RWPE2 (cell line): ENCODE results near the gene PRDM16.

Experiments
- ATAC-seq: fragments of 200-7000 bp; cut with Tn5 transposase; 3 replicates; pipeline ENCODE4 v1.9.1; 2021; ENCODE audit warnings: low read depth
- DNase-seq: peaks from one replicate; pipeline ENCODE4 v3.0.0-alpha.2; 2020; ENCODE audit warnings: low spot score
- H3K27ac ChIP-seq: fragments of 450-650 bp; 2 replicates; pipeline ENCODE4 v1.5.1; 2017; ENCODE audit warnings: mild to moderate bottlenecking; ENCODE audit not compliant: poor library complexity, severe bottlenecking
- H3K27me3 ChIP-seq: fragments of 250-450 bp; sonication (Bioruptor Pico); 2 replicates; pipeline ENCODE4 v1.5.1; 2021; ENCODE audit warnings: mild to moderate bottlenecking, moderate library complexity; ENCODE audit not compliant: insufficient read depth, poor library complexity, severe bottlenecking
- H3K36me3 ChIP-seq: fragments of 250-450 bp; sonication (Bioruptor Pico); 2 replicates; pipeline ENCODE4 v1.5.1; 2020; ENCODE audit warnings: low read depth, mild to moderate bottlenecking, moderate library complexity
- H3K4me1 ChIP-seq: fragments of 250-450 bp; sonication (Bioruptor Pico); 2 replicates; pipeline ENCODE4 v1.5.1; 2021; ENCODE audit warnings: mild to moderate bottlenecking, moderate library complexity; ENCODE audit not compliant: insufficient read depth, poor library complexity, severe bottlenecking
- H3K4me3 ChIP-seq: fragments of 250-450 bp; sonication (Bioruptor Pico); 2 replicates; pipeline ENCODE4 v1.5.1; 2021; ENCODE audit warnings: mild to moderate bottlenecking, moderate library complexity; ENCODE audit not compliant: severe bottlenecking
- H3K9me3 ChIP-seq: fragments of 250-450 bp; sonication (Bioruptor Pico); 2 replicates; pipeline ENCODE4 v1.5.1; 2021; ENCODE audit warnings: mild to moderate bottlenecking, moderate library complexity; ENCODE audit not compliant: severe bottlenecking
- TF ChIP-seq, protein P1 (sequence below): fragments of 450-650 bp; IDR thresholded peaks from one replicate; pipeline ENCODE4 v1.5.1; 2017; ENCODE audit warnings: mild to moderate bottlenecking, moderate library complexity; ENCODE audit not compliant: poor library complexity, severe bottlenecking

Gene PRDM16

DNA sequence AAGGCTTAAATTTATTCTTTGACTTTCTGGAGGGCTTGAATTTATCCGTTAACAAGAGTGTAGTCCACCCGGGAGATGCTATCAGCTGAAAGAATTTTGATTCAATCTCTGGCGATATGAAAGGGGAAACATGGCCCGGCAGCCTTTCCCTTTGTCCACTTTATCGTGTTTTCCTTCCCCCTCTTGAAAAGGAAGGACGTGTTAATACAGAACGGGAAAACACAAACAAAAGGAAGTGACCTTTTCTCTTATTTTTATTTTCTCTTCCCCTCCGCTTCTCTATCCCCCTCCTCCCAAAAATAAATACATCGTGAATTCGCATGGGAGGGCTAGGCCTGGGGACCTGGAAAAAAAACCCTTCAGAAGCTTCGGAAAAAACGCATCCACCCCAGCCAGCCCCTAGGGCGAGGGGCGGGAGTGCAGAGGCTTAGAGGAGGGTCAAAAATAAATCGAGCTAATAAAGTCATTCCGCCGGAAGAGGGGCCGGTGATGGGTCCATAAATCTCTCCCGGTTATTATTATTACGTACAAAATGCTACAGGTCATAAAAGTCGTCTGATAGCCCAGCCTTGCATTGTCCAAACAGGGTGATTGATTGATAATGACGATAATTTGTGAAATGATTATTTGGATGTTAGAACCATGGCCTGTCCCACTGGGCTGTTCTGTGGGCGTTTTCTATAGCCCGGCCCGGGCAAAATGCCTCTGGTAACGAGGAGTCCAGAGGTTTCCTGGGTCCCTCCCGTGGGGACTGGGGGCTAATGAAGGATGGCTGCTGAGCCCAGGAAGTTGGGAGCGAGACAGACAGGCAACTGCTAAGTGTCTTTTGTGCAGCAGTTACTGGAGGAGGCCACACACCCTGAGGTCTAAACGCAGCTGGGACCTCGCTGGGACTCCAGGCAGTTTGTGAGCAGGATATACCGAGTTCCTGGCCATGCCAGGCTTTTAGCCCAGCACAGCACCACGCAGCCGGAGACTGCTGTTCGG is 179.4 kb downstream of the PRDM16 start:
- Histone ChIP-seq H3K27me3 (peaks cover 49% of the 10 kb centered on the region), H3K4me1 (no peaks in the 10 kb centered on the region), H3K9me3 (no peaks in the 10 kb centered on the region), H3K27ac (no peak overlapping the region), H3K36me3 (no peaks in the 10 kb centered on the region), H3K4me3 (no peak overlapping the region)
- no peak for ATAC-seq
- TF ChIP-seq, protein P1, sequence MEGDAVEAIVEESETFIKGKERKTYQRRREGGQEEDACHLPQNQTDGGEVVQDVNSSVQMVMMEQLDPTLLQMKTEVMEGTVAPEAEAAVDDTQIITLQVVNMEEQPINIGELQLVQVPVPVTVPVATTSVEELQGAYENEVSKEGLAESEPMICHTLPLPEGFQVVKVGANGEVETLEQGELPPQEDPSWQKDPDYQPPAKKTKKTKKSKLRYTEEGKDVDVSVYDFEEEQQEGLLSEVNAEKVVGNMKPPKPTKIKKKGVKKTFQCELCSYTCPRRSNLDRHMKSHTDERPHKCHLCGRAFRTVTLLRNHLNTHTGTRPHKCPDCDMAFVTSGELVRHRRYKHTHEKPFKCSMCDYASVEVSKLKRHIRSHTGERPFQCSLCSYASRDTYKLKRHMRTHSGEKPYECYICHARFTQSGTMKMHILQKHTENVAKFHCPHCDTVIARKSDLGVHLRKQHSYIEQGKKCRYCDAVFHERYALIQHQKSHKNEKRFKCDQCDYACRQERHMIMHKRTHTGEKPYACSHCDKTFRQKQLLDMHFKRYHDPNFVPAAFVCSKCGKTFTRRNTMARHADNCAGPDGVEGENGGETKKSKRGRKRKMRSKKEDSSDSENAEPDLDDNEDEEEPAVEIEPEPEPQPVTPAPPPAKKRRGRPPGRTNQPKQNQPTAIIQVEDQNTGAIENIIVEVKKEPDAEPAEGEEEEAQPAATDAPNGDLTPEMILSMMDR = no peak
- no peak for DNase-seq

DNA sequence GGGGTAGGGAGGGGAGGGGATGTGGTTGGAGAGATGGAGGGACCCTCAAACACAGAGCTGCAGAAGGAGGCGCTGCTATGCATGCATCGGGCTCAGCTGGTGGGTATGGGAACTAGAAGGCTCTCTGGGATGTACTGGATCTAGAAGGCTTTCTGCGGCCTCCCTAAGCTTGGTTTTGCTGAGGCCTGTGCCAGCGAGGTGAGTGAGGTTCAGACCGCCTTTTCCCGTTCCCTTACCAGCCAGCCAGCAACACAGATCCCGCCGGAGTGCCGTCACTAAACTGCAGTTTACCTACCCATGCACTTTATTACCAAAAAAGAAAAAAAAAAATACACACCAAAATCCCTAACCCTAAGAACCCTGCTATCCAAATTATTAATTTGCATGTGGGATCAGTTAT is 180.2 kb downstream of the PRDM16 start:
- no peak overlapping the region for H3K4me3 ChIP-seq
- H3K4me1 ChIP-seq = no peaks in the 10 kb centered on the region
- H3K27ac ChIP-seq = no peak overlapping the region
- H3K9me3 ChIP-seq = no peaks in the 10 kb centered on the region
- no peak for DNase-seq
- peaks cover 49% of the 10 kb centered on the region for H3K27me3 ChIP-seq
- ATAC-seq = no peak
- TF ChIP-seq, protein P1 = no peak
- H3K36me3 ChIP-seq = no peaks in the 10 kb centered on the region

DNA sequence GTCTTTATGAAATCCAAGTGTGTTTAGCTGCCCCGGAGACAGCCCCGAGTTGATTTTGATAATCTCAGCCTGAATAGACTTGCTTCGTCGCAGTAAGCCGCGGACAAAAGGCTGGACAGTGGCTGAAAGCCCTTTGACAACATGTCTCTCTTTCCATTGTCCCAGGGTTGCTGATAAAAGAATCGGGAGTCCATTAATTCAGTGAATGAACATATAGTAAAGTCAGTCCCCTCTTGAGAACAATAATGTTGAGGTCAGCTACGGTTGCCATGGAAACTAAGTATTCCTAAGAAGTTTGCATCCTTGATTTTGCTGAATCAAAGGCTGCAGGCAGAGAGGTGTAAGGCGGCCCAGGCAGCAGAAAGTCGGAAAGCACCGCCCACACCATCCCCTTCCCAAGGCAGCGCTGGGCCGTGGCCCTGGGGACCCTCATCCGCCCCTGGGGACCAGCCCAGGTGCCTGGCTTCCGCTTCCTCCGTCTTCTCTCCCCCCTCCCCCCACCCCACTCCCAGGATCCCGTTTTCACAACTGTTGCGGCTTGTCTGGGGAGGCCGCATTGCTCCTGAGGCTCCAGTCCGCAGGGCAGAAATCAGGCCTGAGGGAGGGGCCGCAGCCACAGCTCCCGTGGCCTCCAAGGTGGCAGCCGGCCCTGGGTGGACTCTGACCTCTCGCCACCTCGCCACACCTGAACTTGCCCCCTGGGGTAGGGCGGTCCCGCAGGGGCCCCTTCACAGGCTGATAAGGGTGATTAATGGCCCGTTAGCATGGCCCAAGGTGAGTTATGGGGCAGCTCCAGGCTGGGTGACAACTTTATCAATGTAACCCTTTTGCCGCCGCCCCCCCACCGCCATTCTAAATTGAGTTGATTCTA is 180.9 kb downstream of the PRDM16 start:
- no peak for ATAC-seq
- Histone ChIP-seq H3K27me3 (peaks cover 49% of the 10 kb centered on the region), H3K36me3 (no peaks in the 10 kb centered on the region), H3K27ac (no peak overlapping the region), H3K4me1 (no peaks in the 10 kb centered on the region), H3K9me3 (no peaks in the 10 kb centered on the region), H3K4me3 (no peak overlapping the region)
- DNase-seq = no peak
- TF ChIP-seq, protein P1 = no peak

DNA sequence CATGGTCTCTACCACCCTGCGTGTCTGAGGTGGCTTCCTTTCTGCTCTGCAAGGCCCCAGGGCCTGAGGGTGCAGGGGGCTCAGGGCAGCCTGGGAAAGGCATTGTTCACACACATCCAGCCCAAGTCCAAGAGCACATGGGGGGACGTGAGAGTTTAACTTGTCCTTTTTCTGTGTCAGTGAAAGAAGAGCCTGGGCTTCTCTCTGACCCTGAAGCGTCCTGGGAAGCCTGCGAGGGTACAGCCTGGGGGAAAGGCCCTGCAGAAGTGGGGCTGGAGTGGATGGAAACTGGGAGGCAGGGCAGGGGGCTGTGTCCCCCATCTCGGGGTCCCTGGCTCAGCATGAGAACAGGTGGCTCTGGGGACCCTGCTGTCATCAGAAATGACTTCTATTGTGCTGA is 181.6 kb downstream of the PRDM16 start:
- Histone ChIP-seq H3K4me3 (no peak overlapping the region), H3K9me3 (no peaks in the 10 kb centered on the region), H3K36me3 (no peaks in the 10 kb centered on the region), H3K27me3 (peaks cover 44% of the 10 kb centered on the region), H3K4me1 (no peaks in the 10 kb centered on the region), H3K27ac (no peak overlapping the region)
- DNase-seq = no peak
- no peak for ATAC-seq
- TF ChIP-seq, protein P1 = no peak
